ENCODE data around the gene C10orf105. TPM values are rescaled to one million over a fixed set of nuclear protein-coding genes. Genes with fewer than 3 reads are reported as not detected.

The C10orf105 gene
- total RNA-seq, 1 experiment from 2014 or later: not detected

GRCh38 chr10:71678057-71678805 lies 41.3 kb downstream of the C10orf105 start:
- no peak overlapping the region for H3K4me3 Mint-ChIP-seq (ENCODE audit: low read depth, unreplicated experiment)
- no peak for TF ChIP-seq CTCF (IDR thresholded peaks at IDR 0.05; ENCODE audit: unreplicated experiment)
- intact Hi-C loops (cut with micrococcal nuclease; ENCODE audit: unreplicated experiment): no loop called here
- no peak for DNase-seq
- BruUV-seq (replicated peaks): no TSS peak
- H3K27ac Mint-ChIP-seq (ENCODE audit: unreplicated experiment): no peak overlapping the region
- H3K9me3 Mint-ChIP-seq (ENCODE audit: low read depth, unreplicated experiment): no peaks in the 10 kb centered on the region
- CTCF ChIA-PET: interaction anchor here (0.7 kb wide), 1 partner anchor 9 kb away, joined by 3 read pairs; no protein-coding TSS in a partner anchor
- no peaks in the 10 kb centered on the region for H3K36me3 Mint-ChIP-seq (ENCODE audit: insufficient read depth, unreplicated experiment)
- H3K4me1 Mint-ChIP-seq (ENCODE audit: low read depth, unreplicated experiment): no peaks in the 10 kb centered on the region
- H3K27me3 Mint-ChIP-seq (ENCODE audit: unreplicated experiment): peaks cover 69% of the 10 kb centered on the region

DNA sequence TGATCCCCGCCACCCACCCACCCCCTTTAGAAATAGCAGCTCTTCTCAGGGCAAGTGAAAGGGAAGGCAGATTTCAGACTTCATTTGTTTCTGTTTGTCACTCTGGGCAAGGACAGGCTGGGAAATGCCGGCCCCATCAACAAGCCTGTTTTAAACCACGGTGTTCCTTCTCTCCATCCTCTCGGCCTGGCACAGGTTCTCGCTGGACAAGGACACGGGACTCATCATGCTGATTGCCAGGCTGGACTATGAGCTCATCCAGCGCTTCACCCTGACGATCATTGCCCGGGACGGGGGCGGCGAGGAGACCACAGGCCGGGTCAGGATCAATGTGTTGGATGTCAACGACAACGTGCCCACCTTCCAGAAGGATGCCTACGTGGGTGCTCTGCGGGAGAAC lies 42.3 kb downstream of the C10orf105 start:
- H3K27ac Mint-ChIP-seq (ENCODE audit: unreplicated experiment): no peak overlapping the region
- CTCF ChIA-PET: interaction anchor here (0.6 to 0.7 kb wide), 4 partner anchors 106 to 575 kb away, joined by 3 to 14 read pairs (median 5); no protein-coding TSS in a partner anchor
- no TSS peak for BruUV-seq (replicated peaks)
- H3K9me3 Mint-ChIP-seq (ENCODE audit: low read depth, unreplicated experiment): no peaks in the 10 kb centered on the region
- no peaks in the 10 kb centered on the region for H3K36me3 Mint-ChIP-seq (ENCODE audit: insufficient read depth, unreplicated experiment)
- TF ChIP-seq CTCF (IDR thresholded peaks at IDR 0.05; ENCODE audit: unreplicated experiment): no peak
- H3K27me3 Mint-ChIP-seq (ENCODE audit: unreplicated experiment): peaks cover 59% of the 10 kb centered on the region
- no peak overlapping the region for H3K4me3 Mint-ChIP-seq (ENCODE audit: low read depth, unreplicated experiment)
- no peak for DNase-seq
- H3K4me1 Mint-ChIP-seq (ENCODE audit: low read depth, unreplicated experiment): no peaks in the 10 kb centered on the region
- intact Hi-C loops (cut with micrococcal nuclease; ENCODE audit: unreplicated experiment): no loop called here

DNA sequence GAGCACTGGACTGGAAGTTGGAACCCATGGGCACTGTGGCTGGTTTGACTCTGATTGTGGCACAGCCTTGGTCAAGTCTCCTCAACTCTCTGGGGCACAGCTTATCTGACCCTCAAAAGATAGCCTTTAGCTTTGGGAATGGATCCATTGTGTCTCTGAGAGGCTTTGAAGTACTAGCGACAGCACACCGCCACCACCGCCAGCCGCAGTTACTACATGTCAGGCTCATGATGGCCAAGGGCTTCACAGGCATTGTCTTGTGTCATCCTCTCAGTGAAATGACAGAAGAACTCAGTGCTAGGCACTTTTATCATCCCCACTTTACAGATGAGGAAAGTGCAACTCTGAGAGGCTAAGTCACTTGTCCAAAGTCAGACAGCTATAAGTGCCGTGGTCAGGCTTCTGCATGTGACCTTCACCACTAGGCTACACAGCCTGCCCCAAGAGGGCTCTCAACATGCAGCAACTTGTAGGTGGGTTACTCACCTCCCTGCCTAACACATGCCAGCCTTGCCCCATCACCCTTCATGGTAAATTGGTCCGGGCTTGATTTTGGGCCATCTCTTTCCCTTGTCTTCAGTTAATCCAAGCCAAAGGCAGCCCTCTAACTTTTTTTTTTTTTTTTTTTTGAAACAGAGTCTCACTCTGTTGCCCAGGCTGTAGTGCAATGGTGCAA lies 44.1 kb downstream of the C10orf105 start:
- no peaks in the 10 kb centered on the region for H3K36me3 Mint-ChIP-seq (ENCODE audit: insufficient read depth, unreplicated experiment)
- H3K9me3 Mint-ChIP-seq (ENCODE audit: low read depth, unreplicated experiment): no peaks in the 10 kb centered on the region
- DNase-seq: no peak
- H3K4me3 Mint-ChIP-seq (ENCODE audit: low read depth, unreplicated experiment): no peak overlapping the region
- no peak overlapping the region for H3K27ac Mint-ChIP-seq (ENCODE audit: unreplicated experiment)
- no TSS peak for BruUV-seq (replicated peaks)
- CTCF ChIA-PET: no interaction called here
- intact Hi-C loops (cut with micrococcal nuclease; ENCODE audit: unreplicated experiment): no loop called here
- peaks cover 46% of the 10 kb centered on the region for H3K27me3 Mint-ChIP-seq (ENCODE audit: unreplicated experiment)
- TF ChIP-seq CTCF (IDR thresholded peaks at IDR 0.05; ENCODE audit: unreplicated experiment): no peak
- no peaks in the 10 kb centered on the region for H3K4me1 Mint-ChIP-seq (ENCODE audit: low read depth, unreplicated experiment)

DNA sequence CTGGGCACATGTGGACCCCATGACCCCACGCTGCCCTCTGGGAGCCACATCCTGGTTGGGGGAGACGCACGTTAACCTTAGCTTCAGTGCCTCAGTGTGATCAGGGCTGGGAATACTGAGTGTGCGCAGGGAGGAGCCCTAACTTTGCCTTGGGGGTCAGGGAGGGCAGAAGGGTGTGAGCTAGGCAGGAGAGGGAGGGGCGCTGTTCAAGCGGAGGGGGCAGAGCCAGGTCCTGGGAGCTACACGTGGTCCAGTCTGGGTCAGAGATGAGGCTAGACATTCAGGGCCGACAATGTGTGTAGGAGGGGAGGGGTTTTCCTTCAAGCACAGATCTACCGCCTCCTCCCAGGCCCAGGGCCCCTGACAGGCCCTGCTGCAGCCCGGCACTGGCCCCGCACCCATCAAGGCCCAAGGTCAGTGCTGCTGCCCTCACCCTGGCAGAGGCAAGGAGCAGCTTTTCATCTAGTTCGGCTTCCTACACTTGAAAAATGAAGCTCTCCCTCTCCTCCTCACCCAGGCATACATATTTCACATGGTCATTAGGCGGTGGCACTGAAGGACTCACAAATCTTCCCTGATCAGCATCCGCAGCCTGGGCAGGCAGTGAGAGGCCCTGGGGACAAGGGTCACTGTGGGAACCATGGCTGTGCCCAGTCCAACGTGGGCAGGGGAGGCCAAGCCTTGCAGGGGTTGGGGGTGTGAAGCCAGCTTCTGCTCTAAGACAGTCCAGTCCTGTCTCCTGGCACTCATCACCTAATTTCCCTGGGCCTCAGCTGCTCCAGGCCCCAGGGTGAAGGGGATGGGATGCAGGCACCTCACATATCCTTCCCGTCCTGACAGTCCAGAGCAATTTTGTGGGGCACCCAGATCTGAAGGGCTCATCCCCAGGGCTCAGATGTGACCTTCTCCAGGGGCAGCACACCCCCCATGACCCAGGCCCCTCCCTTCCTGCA lies 47.3 kb downstream of the C10orf105 start:
- H3K9me3 Mint-ChIP-seq (ENCODE audit: low read depth, unreplicated experiment): no peaks in the 10 kb centered on the region
- CTCF ChIA-PET: interaction anchor here (0.8 to 1.1 kb wide), 2 partner anchors 9 to 50 kb away, joined by 3 read pairs; no protein-coding TSS in a partner anchor
- H3K4me3 Mint-ChIP-seq (ENCODE audit: low read depth, unreplicated experiment): no peak overlapping the region
- H3K27ac Mint-ChIP-seq (ENCODE audit: unreplicated experiment): no peak overlapping the region
- TF ChIP-seq CTCF (IDR thresholded peaks at IDR 0.05; ENCODE audit: unreplicated experiment): no peak
- H3K27me3 Mint-ChIP-seq (ENCODE audit: unreplicated experiment): peaks cover 31% of the 10 kb centered on the region
- H3K4me1 Mint-ChIP-seq (ENCODE audit: low read depth, unreplicated experiment): no peaks in the 10 kb centered on the region
- intact Hi-C loops (cut with micrococcal nuclease; ENCODE audit: unreplicated experiment): no loop called here
- BruUV-seq (replicated peaks): no TSS peak
- no peak for DNase-seq
- H3K36me3 Mint-ChIP-seq (ENCODE audit: insufficient read depth, unreplicated experiment): no peaks in the 10 kb centered on the region

All from Calu3 (cell line).